Hypothalamus (tissue), 51 donors: ENCODE results near the gene PRDM5.
"Not testable (repeated sequence)": the region's sequence is repeated elsewhere in the genome, so short reads cannot be mapped to it uniquely, and the experiment has no call there.

Experiments used
- DNase-seq, 51 donors: peaks; one replicate each; lab custom pipeline; 2025; lab: John Stamatoyannopoulos, UW

Gene PRDM5

GRCh38 chr4:120671538-120671937, 251.0 kb downstream of the PRDM5 start:
- no peak for DNase-seq

- DNase-seq, result no peak
Measured at GRCh38 chr4:120667102-120667501, 255.4 kb downstream of the PRDM5 start.

GRCh38 chr4:120664851-120665250, 257.7 kb downstream of the PRDM5 start:
- no peak for DNase-seq

GRCh38 chr4:120659616-120660170, 262.8 kb downstream of the PRDM5 start:
- no peak for DNase-seq

GRCh38 chr4:120658772-120659171, 263.8 kb downstream of the PRDM5 start:
- DNase-seq, result no peak

- no peak for DNase-seq
Measured at GRCh38 chr4:120653804-120654573, 268.5 kb downstream of the PRDM5 start.

GRCh38 chr4:120648336-120648735, 274.2 kb downstream of the PRDM5 start:
- not testable (repeated sequence) for DNase-seq
